8988T (cell line): ENCODE measurements around the gene CNKSR3.
"Not testable (repeated sequence)": the region's sequence is repeated elsewhere in the genome, so short reads cannot be mapped to it uniquely, and the experiment has no call there.

Experiments
- DNase-seq: peaks from one replicate; pipeline ENCODE4 v3.0.0; 2011

CNKSR3 gene

GRCh38 chr6:154510144-154510905 lies at the start of gene CNKSR3:
CNKSR3 (minus strand) TSS chr6:154510685; CDS start chr6:154510114, 571 bp downstream.
- DNase-seq, result peak; percentile 69

- no peak for DNase-seq
Observed at GRCh38 chr6:154558984-154559383, 48.5 kb upstream of the CNKSR3 start.

- no peak for DNase-seq
Observed at GRCh38 chr6:154558513-154558912, 48.0 kb upstream of the CNKSR3 start.

- no peak for DNase-seq
Observed at GRCh38 chr6:154555073-154555677, 44.7 kb upstream of the CNKSR3 start.

- no peak for DNase-seq
Observed at GRCh38 chr6:154554491-154554890, 44.0 kb upstream of the CNKSR3 start.

GRCh38 chr6:154550779-154551178 lies 40.3 kb upstream of the CNKSR3 start:
- no peak for DNase-seq

- no peak for DNase-seq
Observed at GRCh38 chr6:154549179-154549578, 38.7 kb upstream of the CNKSR3 start.

- no peak for DNase-seq
Observed at GRCh38 chr6:154548130-154548830, 37.8 kb upstream of the CNKSR3 start.

- DNase-seq, result no peak
Observed at GRCh38 chr6:154543628-154544027, 33.1 kb upstream of the CNKSR3 start.

- no peak for DNase-seq
Observed at GRCh38 chr6:154542747-154543146, 32.3 kb upstream of the CNKSR3 start.

- not testable (repeated sequence) for DNase-seq
Observed at GRCh38 chr6:154541837-154542236, 31.4 kb upstream of the CNKSR3 start.

- DNase-seq, result no peak
Observed at GRCh38 chr6:154539593-154540269, 29.2 kb upstream of the CNKSR3 start.

- no peak for DNase-seq
Observed at GRCh38 chr6:154538640-154539191, 28.2 kb upstream of the CNKSR3 start.

- no peak for DNase-seq
Observed at GRCh38 chr6:154537511-154538325, 27.2 kb upstream of the CNKSR3 start.

GRCh38 chr6:154536999-154537398 lies 26.5 kb upstream of the CNKSR3 start:
- DNase-seq, result no peak

- no peak for DNase-seq
Observed at GRCh38 chr6:154536255-154536654, 25.8 kb upstream of the CNKSR3 start.

- no peak for DNase-seq
Observed at GRCh38 chr6:154535851-154536250, 25.4 kb upstream of the CNKSR3 start.

GRCh38 chr6:154535147-154535546 lies 24.7 kb upstream of the CNKSR3 start:
- DNase-seq, result no peak

GRCh38 chr6:154534531-154534930 lies 24.0 kb upstream of the CNKSR3 start:
- no peak for DNase-seq

- DNase-seq, result no peak
Observed at GRCh38 chr6:154532426-154532825, 21.9 kb upstream of the CNKSR3 start.

GRCh38 chr6:154529957-154530356 lies 19.5 kb upstream of the CNKSR3 start:
- no peak for DNase-seq

- DNase-seq, result no peak
Observed at GRCh38 chr6:154528310-154528915, 17.9 kb upstream of the CNKSR3 start.
